ENCODE data around the gene GGT5.

The GGT5 gene

DNA sequence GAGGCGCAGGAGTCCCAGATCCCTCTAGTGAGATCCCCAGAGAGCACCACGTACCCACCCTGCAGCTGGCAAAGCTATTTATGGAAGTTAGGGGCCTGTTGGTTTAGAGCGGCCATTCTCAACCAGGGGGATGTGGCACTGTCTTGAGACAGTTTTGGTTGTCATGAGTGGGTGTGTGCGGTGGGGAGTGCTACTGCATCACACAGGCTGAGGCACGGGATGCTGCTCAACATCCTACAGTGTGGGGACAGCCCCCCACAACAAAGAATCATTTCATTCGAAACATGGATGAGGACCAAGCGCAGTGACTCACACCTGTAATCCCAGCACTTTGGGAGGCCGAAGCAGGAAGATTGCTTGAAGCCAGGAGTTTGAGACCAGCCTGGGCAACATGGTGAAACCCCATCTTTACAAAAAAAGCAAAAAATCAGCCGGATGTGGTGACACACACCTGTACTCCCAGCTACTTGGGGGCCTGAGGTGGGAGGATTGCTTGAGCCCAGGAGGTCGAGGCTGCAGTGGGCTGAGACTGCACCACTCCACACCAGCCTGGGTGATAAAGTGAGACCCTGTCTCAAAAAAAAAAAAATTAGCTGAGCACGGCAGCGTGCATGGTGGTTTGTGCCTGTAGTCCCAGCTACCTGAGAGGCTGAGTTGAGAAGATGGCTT, 28.2 kb downstream of the GGT5 start:
- TF ChIP-seq SIN3A (IDR thresholded peaks at IDR 0.05; ENCODE audit: borderline replicate concordance, insufficient read depth, low read length) (no peak), TAF1 (IDR thresholded peaks at IDR 0.05; ENCODE audit: borderline replicate concordance, insufficient read depth, low read length) (no peak), POLR2AphosphoS5 (IDR thresholded peaks at IDR 0.05; ENCODE audit: low read depth, low read length) (no peak), FOXP2 (optimal IDR thresholded peaks at IDR 0.05; ENCODE audit: borderline replicate concordance, extremely low read depth, extremely low read length, insufficient read depth) (no peak)
- TF ChIP-seq, protein P1, sequence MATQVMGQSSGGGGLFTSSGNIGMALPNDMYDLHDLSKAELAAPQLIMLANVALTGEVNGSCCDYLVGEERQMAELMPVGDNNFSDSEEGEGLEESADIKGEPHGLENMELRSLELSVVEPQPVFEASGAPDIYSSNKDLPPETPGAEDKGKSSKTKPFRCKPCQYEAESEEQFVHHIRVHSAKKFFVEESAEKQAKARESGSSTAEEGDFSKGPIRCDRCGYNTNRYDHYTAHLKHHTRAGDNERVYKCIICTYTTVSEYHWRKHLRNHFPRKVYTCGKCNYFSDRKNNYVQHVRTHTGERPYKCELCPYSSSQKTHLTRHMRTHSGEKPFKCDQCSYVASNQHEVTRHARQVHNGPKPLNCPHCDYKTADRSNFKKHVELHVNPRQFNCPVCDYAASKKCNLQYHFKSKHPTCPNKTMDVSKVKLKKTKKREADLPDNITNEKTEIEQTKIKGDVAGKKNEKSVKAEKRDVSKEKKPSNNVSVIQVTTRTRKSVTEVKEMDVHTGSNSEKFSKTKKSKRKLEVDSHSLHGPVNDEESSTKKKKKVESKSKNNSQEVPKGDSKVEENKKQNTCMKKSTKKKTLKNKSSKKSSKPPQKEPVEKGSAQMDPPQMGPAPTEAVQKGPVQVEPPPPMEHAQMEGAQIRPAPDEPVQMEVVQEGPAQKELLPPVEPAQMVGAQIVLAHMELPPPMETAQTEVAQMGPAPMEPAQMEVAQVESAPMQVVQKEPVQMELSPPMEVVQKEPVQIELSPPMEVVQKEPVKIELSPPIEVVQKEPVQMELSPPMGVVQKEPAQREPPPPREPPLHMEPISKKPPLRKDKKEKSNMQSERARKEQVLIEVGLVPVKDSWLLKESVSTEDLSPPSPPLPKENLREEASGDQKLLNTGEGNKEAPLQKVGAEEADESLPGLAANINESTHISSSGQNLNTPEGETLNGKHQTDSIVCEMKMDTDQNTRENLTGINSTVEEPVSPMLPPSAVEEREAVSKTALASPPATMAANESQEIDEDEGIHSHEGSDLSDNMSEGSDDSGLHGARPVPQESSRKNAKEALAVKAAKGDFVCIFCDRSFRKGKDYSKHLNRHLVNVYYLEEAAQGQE (IDR thresholded peaks at IDR 0.05; ENCODE audit: insufficient read depth in 1 of 2, low read depth in 2 of 2, low read length in 2 of 2), result no peak

DNA sequence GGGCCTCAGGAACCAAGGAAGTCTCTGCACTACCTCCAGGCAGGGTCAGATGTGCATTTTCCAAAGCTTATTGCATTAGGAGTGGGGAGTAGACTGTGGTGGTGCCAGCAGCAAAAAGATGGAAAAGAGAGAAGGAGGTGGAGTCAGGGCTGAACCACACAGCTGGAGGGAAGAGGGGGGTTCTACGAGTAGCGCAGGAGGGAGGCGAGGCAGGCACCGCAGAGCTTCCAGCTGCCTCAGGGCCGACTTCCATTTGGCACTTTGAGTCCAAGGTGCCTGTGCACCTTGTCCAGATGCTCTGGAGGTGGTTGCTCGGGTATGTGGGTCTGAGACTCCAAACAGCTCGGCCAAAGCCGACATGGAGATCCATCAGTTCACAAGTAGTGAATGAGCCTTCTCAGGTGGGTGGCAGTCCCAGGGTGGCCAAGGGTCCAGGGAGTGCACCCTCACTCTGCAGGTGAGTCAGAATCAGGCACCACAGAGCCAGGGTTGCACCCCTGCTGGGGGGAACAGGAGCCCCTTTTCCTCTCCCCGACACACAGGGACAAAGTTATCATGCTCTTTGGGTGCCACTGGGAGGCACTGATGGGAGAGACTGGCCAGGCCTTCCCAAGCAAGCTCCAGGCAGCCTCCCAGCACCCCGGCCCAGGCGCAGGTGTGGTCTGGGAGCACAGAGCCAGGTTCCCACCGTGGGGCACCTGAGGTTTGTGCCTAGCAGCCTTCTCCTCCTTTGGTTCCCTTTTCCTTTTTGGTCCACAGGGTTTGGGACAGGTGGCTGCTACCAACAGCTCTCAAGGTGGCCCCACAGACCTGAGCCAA, 30.2 kb downstream of the GGT5 start:
- no peak for TF ChIP-seq SIN3A (IDR thresholded peaks at IDR 0.05; ENCODE audit: borderline replicate concordance, insufficient read depth, low read length)
- TF ChIP-seq POLR2AphosphoS5 (IDR thresholded peaks at IDR 0.05; ENCODE audit: low read depth, low read length), result no peak
- TF ChIP-seq TAF1 (IDR thresholded peaks at IDR 0.05; ENCODE audit: borderline replicate concordance, insufficient read depth, low read length), result no peak
- TF ChIP-seq FOXP2 (optimal IDR thresholded peaks at IDR 0.05; ENCODE audit: borderline replicate concordance, extremely low read depth, extremely low read length, insufficient read depth), result no peak
- TF ChIP-seq, protein P1 (IDR thresholded peaks at IDR 0.05; ENCODE audit: insufficient read depth in 1 of 2, low read depth in 2 of 2, low read length in 2 of 2), result no peak

DNA sequence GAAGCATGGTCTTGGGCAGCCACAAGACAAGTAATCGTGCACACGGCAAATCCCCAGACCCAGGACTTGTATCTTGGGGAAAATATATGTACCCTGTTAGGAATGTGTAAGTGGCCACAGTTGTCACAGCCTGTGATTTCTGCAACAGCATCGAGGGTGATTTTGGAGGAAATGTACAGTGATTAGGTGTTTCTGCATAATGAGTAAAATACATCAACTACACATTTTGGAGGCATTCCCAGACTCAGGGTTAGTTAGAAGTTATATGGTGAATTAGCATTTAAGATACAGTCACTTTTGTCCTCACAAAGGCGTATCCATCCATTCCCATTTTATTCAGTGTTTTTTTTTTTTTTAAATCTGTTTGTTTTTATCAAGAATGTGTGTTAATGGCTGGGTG, 35.2 kb downstream of the GGT5 start:
- TF ChIP-seq TAF1 (IDR thresholded peaks at IDR 0.05; ENCODE audit: borderline replicate concordance, insufficient read depth, low read length) (no peak), POLR2AphosphoS5 (IDR thresholded peaks at IDR 0.05; ENCODE audit: low read depth, low read length) (no peak), FOXP2 (optimal IDR thresholded peaks at IDR 0.05; ENCODE audit: borderline replicate concordance, extremely low read depth, extremely low read length, insufficient read depth) (no peak), SIN3A (IDR thresholded peaks at IDR 0.05; ENCODE audit: borderline replicate concordance, insufficient read depth, low read length) (no peak)
- TF ChIP-seq, protein P1 (IDR thresholded peaks at IDR 0.05; ENCODE audit: insufficient read depth in 1 of 2, low read depth in 2 of 2, low read length in 2 of 2), result no peak

DNA sequence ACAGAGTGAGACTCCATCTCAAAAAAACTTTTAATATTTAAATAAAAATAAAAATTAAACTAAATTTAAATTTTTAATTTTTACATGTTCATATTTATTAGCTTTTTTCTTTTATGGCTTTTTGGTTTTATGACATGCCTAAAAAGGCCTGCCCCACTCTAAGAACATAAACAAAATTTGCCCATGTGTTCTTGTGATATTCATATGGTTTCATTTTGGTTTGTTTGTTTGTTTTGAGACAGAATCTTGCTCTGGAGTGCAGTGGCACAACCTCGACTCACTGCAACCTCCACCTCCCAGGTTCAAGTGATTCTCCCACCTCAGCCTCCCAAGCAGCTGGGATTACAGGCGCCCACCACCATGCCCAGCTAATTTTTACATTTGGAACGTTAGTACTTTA, 35.9 kb downstream of the GGT5 start:
- no peak for TF ChIP-seq POLR2AphosphoS5 (IDR thresholded peaks at IDR 0.05; ENCODE audit: low read depth, low read length)
- TF ChIP-seq TAF1 (IDR thresholded peaks at IDR 0.05; ENCODE audit: borderline replicate concordance, insufficient read depth, low read length), result no peak
- no peak for TF ChIP-seq FOXP2 (optimal IDR thresholded peaks at IDR 0.05; ENCODE audit: borderline replicate concordance, extremely low read depth, extremely low read length, insufficient read depth)
- TF ChIP-seq, protein P1 (IDR thresholded peaks at IDR 0.05; ENCODE audit: insufficient read depth in 1 of 2, low read depth in 2 of 2, low read length in 2 of 2), result no peak
- no peak for TF ChIP-seq SIN3A (IDR thresholded peaks at IDR 0.05; ENCODE audit: borderline replicate concordance, insufficient read depth, low read length)
